WTC11 (cell line): ENCODE data around the gene SRPRB. TPM values are rescaled to one million over a fixed set of nuclear protein-coding genes. Genes with fewer than 3 reads are reported as not detected.

Experiments
- ATAC-seq: fragments of 200-7000 bp; cut with Tn5 transposase; 2 replicates; pipeline ENCODE4 v1.10.0; 2021; ENCODE audit warnings: mild to moderate bottlenecking, moderate library complexity
- CTCF ChIA-PET: fragments of 300-600 bp; sonication (Branson Sonifier 250); formaldehyde crosslinking; loops from one replicate; lab custom pipeline; 2021; ENCODE audit warnings: antibody characterized with exemption; lab: Charles Lee
- POLR2A ChIA-PET: fragments of 350-600 bp; sonication (Branson Sonifier 250); formaldehyde crosslinking; loops from one replicate; lab custom pipeline; 2021; ENCODE audit warnings: antibody characterized with exemption; lab: Charles Lee
- DNase-seq: peaks from one replicate; pipeline ENCODE4 v3.0.0; 2021; ENCODE audit warnings: low spot score
- H3K27ac Mint-ChIP-seq: 2 replicates; pipeline ENCODE4 v1.8.0; 2021; ENCODE audit warnings: mixed read lengths
- H3K27me3 Mint-ChIP-seq: 2 replicates; pipeline ENCODE4 v1.8.0; 2021; ENCODE audit warnings: low read depth, mild to moderate bottlenecking, moderate library complexity, mixed read lengths
- H3K36me3 Mint-ChIP-seq: 2 replicates; pipeline ENCODE4 v1.8.0; 2021; ENCODE audit warnings: mixed read lengths
- H3K4me1 Mint-ChIP-seq: 2 replicates; pipeline ENCODE4 v1.8.0; 2022; ENCODE audit warnings: mixed read lengths
- H3K4me3 Mint-ChIP-seq: 2 replicates; pipeline ENCODE4 v1.8.0; 2021; ENCODE audit warnings: mild to moderate bottlenecking, moderate library complexity, mixed read lengths
- H3K9me3 Mint-ChIP-seq: 2 replicates; pipeline ENCODE4 v1.8.0; 2021; ENCODE audit warnings: mixed read lengths
- ATF1 ChIP-seq: sonication (generic); formaldehyde crosslinking; IDR thresholded peaks from 2 replicates; pipeline ENCODE4 v1.8.1; 2023; ENCODE audit warnings: mild to moderate bottlenecking, moderate library complexity, missing genetic modification reagents
- CREM ChIP-seq: sonication (generic); formaldehyde crosslinking; IDR thresholded peaks from 2 replicates; pipeline ENCODE4 v1.8.1; 2022; ENCODE audit warnings: mild to moderate bottlenecking, missing genetic modification reagents, moderate library complexity
- ETV6 ChIP-seq: sonication (generic); formaldehyde crosslinking; IDR thresholded peaks from 2 replicates; pipeline ENCODE4 v1.8.1; 2022; ENCODE audit warnings: mild to moderate bottlenecking, missing genetic modification reagents
- KAT7 ChIP-seq: sonication (generic); formaldehyde crosslinking; IDR thresholded peaks from 2 replicates; pipeline ENCODE4 v1.8.1; 2023; ENCODE audit warnings: missing genetic modification reagents, mild to moderate bottlenecking, borderline replicate concordance
- MXD4 ChIP-seq: fragments of 250-450 bp; sonication (Bioruptor Pico); IDR thresholded peaks from 2 replicates; pipeline ENCODE4 v1.8.0; 2021; ENCODE audit warnings: mild to moderate bottlenecking, moderate library complexity, borderline replicate concordance
- MYBL2 ChIP-seq: sonication (generic); formaldehyde crosslinking; IDR thresholded peaks from 2 replicates; pipeline ENCODE4 v1.8.1; 2023; ENCODE audit warnings: mild to moderate bottlenecking, moderate library complexity, missing genetic modification reagents
- NFYB ChIP-seq: sonication (generic); formaldehyde crosslinking; conservative IDR thresholded peaks from 2 replicates; pipeline ENCODE4 v1.8.0; 2022; ENCODE audit warnings: low read depth, missing genetic modification reagents
- NR1H2 ChIP-seq: sonication (generic); formaldehyde crosslinking; IDR thresholded peaks from 2 replicates; pipeline ENCODE4 v1.9.0; 2021; ENCODE audit warnings: mild to moderate bottlenecking, moderate library complexity, missing genetic modification reagents
- SMAD3 ChIP-seq: sonication (generic); formaldehyde crosslinking; IDR thresholded peaks from 2 replicates; pipeline ENCODE4 v1.8.0; 2022; ENCODE audit warnings: missing genetic modification reagents, mild to moderate bottlenecking, borderline replicate concordance
- SOX15 ChIP-seq: fragments of 250-450 bp; sonication (Bioruptor Pico); IDR thresholded peaks from 2 replicates; pipeline ENCODE4 v1.9.0; 2021; ENCODE audit warnings: mild to moderate bottlenecking
- ZNF121 ChIP-seq: sonication (generic); formaldehyde crosslinking; IDR thresholded peaks from 2 replicates; pipeline ENCODE4 v1.8.0; 2023; ENCODE audit warnings: missing genetic modification reagents
- ZNF317 ChIP-seq: sonication (generic); formaldehyde crosslinking; IDR thresholded peaks from 2 replicates; pipeline ENCODE4 v1.8.1; 2023; ENCODE audit warnings: low read depth, mild to moderate bottlenecking, moderate library complexity, missing genetic modification reagents, borderline replicate concordance
- total RNA-seq: library from RNA; stranded (reverse); gene quantifications from 3 replicates; pipeline ENCODE4 v1.2.3, GENCODE V29; 2021
- TF ChIP-seq, protein P1 (sequence below): sonication (generic); formaldehyde crosslinking; IDR thresholded peaks from 2 replicates; pipeline ENCODE4 v1.8.1; 2023; ENCODE audit warnings: mild to moderate bottlenecking, missing genetic modification reagents
- TF ChIP-seq, protein P2 (sequence below): sonication (generic); formaldehyde crosslinking; IDR thresholded peaks from 2 replicates; pipeline ENCODE4 v1.8.0; 2023; ENCODE audit warnings: missing genetic modification reagents, mild to moderate bottlenecking, borderline replicate concordance
- TF ChIP-seq, protein P3 (sequence below): sonication (generic); formaldehyde crosslinking; IDR thresholded peaks from 2 replicates; pipeline ENCODE4 v1.8.1; 2022; ENCODE audit warnings: low read depth, missing genetic modification reagents, borderline replicate concordance
- TF ChIP-seq, protein P4 (sequence below): sonication (generic); formaldehyde crosslinking; IDR thresholded peaks from 2 replicates; pipeline ENCODE4 v1.8.1; 2022; ENCODE audit warnings: missing genetic modification reagents, borderline replicate concordance
- TF ChIP-seq, protein P5 (sequence below): sonication (generic); formaldehyde crosslinking; IDR thresholded peaks from 2 replicates; pipeline ENCODE4 v1.8.1; 2022; ENCODE audit warnings: mild to moderate bottlenecking, moderate library complexity, missing genetic modification reagents
- TF ChIP-seq, protein P6 (sequence below): sonication (generic); formaldehyde crosslinking; conservative IDR thresholded peaks from 2 replicates; pipeline ENCODE4 v1.8.1; 2023; ENCODE audit warnings: mild to moderate bottlenecking, low read depth, missing genetic modification reagents, moderate library complexity
- TF ChIP-seq, protein P7 (sequence below): sonication (generic); formaldehyde crosslinking; IDR thresholded peaks from 2 replicates; pipeline ENCODE4 v1.8.1; 2022; ENCODE audit warnings: low read depth, mild to moderate bottlenecking, moderate library complexity, missing genetic modification reagents, borderline replicate concordance

Gene SRPRB
- total RNA-seq, 1 experiment from 2014 or later: 40.9 TPM

- TF ChIP-seq, protein P1, sequence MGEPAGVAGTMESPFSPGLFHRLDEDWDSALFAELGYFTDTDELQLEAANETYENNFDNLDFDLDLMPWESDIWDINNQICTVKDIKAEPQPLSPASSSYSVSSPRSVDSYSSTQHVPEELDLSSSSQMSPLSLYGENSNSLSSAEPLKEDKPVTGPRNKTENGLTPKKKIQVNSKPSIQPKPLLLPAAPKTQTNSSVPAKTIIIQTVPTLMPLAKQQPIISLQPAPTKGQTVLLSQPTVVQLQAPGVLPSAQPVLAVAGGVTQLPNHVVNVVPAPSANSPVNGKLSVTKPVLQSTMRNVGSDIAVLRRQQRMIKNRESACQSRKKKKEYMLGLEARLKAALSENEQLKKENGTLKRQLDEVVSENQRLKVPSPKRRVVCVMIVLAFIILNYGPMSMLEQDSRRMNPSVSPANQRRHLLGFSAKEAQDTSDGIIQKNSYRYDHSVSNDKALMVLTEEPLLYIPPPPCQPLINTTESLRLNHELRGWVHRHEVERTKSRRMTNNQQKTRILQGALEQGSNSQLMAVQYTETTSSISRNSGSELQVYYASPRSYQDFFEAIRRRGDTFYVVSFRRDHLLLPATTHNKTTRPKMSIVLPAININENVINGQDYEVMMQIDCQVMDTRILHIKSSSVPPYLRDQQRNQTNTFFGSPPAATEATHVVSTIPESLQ (CRISPR knock-in tag): no peak
- TF ChIP-seq, protein P2, sequence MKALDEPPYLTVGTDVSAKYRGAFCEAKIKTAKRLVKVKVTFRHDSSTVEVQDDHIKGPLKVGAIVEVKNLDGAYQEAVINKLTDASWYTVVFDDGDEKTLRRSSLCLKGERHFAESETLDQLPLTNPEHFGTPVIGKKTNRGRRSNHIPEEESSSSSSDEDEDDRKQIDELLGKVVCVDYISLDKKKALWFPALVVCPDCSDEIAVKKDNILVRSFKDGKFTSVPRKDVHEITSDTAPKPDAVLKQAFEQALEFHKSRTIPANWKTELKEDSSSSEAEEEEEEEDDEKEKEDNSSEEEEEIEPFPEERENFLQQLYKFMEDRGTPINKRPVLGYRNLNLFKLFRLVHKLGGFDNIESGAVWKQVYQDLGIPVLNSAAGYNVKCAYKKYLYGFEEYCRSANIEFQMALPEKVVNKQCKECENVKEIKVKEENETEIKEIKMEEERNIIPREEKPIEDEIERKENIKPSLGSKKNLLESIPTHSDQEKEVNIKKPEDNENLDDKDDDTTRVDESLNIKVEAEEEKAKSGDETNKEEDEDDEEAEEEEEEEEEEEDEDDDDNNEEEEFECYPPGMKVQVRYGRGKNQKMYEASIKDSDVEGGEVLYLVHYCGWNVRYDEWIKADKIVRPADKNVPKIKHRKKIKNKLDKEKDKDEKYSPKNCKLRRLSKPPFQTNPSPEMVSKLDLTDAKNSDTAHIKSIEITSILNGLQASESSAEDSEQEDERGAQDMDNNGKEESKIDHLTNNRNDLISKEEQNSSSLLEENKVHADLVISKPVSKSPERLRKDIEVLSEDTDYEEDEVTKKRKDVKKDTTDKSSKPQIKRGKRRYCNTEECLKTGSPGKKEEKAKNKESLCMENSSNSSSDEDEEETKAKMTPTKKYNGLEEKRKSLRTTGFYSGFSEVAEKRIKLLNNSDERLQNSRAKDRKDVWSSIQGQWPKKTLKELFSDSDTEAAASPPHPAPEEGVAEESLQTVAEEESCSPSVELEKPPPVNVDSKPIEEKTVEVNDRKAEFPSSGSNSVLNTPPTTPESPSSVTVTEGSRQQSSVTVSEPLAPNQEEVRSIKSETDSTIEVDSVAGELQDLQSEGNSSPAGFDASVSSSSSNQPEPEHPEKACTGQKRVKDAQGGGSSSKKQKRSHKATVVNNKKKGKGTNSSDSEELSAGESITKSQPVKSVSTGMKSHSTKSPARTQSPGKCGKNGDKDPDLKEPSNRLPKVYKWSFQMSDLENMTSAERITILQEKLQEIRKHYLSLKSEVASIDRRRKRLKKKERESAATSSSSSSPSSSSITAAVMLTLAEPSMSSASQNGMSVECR: no peak
- no peak for TF ChIP-seq KAT7 (CRISPR knock-in tag)
- no peak for TF ChIP-seq ATF1
Measured at GRCh38 chr3:133842158-133842557, 36.5 kb downstream of the SRPRB start (continued).

GRCh38 chr3:133843634-133844033, 38.0 kb downstream of the SRPRB start:
- no peaks in the 10 kb centered on the region for H3K36me3 Mint-ChIP-seq
- ChIA-PET CTCF (no interaction called here), POLR2A (no interaction called here)
- no peak for DNase-seq
- no peaks in the 10 kb centered on the region for H3K27me3 Mint-ChIP-seq
- H3K4me3 Mint-ChIP-seq: no peak overlapping the region
- H3K4me1 Mint-ChIP-seq: no peaks in the 10 kb centered on the region
- no peak overlapping the region for H3K27ac Mint-ChIP-seq
- no peak for ATAC-seq
- H3K9me3 Mint-ChIP-seq: no peaks in the 10 kb centered on the region
- TF ChIP-seq ZNF317: no peak
- no peak for TF ChIP-seq CREM
- TF ChIP-seq, protein P3, sequence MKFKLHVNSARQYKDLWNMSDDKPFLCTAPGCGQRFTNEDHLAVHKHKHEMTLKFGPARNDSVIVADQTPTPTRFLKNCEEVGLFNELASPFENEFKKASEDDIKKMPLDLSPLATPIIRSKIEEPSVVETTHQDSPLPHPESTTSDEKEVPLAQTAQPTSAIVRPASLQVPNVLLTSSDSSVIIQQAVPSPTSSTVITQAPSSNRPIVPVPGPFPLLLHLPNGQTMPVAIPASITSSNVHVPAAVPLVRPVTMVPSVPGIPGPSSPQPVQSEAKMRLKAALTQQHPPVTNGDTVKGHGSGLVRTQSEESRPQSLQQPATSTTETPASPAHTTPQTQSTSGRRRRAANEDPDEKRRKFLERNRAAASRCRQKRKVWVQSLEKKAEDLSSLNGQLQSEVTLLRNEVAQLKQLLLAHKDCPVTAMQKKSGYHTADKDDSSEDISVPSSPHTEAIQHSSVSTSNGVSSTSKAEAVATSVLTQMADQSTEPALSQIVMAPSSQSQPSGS (CRISPR knock-in tag): no peak
- TF ChIP-seq, protein P4, sequence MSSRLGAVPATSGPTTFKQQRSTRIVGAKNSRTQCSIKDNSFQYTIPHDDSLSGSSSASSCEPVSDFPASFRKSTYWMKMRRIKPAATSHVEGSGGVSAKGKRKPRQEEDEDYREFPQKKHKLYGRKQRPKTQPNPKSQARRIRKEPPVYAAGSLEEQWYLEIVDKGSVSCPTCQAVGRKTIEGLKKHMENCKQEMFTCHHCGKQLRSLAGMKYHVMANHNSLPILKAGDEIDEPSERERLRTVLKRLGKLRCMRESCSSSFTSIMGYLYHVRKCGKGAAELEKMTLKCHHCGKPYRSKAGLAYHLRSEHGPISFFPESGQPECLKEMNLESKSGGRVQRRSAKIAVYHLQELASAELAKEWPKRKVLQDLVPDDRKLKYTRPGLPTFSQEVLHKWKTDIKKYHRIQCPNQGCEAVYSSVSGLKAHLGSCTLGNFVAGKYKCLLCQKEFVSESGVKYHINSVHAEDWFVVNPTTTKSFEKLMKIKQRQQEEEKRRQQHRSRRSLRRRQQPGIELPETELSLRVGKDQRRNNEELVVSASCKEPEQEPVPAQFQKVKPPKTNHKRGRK (CRISPR knock-in tag): no peak
- TF ChIP-seq NR1H2 (CRISPR knock-in tag): no peak
- no peak for TF ChIP-seq NFYB (CRISPR knock-in tag)
- TF ChIP-seq, protein P5, sequence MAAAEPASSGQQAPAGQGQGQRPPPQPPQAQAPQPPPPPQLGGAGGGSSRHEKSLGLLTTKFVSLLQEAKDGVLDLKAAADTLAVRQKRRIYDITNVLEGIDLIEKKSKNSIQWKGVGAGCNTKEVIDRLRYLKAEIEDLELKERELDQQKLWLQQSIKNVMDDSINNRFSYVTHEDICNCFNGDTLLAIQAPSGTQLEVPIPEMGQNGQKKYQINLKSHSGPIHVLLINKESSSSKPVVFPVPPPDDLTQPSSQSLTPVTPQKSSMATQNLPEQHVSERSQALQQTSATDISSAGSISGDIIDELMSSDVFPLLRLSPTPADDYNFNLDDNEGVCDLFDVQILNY (CRISPR knock-in tag): no peak
- TF ChIP-seq, protein P6, sequence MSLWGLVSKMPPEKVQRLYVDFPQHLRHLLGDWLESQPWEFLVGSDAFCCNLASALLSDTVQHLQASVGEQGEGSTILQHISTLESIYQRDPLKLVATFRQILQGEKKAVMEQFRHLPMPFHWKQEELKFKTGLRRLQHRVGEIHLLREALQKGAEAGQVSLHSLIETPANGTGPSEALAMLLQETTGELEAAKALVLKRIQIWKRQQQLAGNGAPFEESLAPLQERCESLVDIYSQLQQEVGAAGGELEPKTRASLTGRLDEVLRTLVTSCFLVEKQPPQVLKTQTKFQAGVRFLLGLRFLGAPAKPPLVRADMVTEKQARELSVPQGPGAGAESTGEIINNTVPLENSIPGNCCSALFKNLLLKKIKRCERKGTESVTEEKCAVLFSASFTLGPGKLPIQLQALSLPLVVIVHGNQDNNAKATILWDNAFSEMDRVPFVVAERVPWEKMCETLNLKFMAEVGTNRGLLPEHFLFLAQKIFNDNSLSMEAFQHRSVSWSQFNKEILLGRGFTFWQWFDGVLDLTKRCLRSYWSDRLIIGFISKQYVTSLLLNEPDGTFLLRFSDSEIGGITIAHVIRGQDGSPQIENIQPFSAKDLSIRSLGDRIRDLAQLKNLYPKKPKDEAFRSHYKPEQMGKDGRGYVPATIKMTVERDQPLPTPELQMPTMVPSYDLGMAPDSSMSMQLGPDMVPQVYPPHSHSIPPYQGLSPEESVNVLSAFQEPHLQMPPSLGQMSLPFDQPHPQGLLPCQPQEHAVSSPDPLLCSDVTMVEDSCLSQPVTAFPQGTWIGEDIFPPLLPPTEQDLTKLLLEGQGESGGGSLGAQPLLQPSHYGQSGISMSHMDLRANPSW: no peak
- no peak for TF ChIP-seq SOX15
- TF ChIP-seq MYBL2: no peak
- TF ChIP-seq, protein P7, sequence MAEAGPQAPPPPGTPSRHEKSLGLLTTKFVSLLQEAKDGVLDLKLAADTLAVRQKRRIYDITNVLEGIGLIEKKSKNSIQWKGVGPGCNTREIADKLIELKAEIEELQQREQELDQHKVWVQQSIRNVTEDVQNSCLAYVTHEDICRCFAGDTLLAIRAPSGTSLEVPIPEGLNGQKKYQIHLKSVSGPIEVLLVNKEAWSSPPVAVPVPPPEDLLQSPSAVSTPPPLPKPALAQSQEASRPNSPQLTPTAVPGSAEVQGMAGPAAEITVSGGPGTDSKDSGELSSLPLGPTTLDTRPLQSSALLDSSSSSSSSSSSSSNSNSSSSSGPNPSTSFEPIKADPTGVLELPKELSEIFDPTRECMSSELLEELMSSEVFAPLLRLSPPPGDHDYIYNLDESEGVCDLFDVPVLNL: no peak
- no peak for TF ChIP-seq MXD4
- TF ChIP-seq ZNF121 (CRISPR knock-in tag): no peak
- no peak for TF ChIP-seq ETV6 (CRISPR knock-in tag)
- no peak for TF ChIP-seq SMAD3
